Measurements from ENCODE around the gene GPD1L.

GRCh38 chr3:32126305-32127015 is 20.0 kb downstream of the GPD1L start:
- TF ChIP-seq, protein P1, sequence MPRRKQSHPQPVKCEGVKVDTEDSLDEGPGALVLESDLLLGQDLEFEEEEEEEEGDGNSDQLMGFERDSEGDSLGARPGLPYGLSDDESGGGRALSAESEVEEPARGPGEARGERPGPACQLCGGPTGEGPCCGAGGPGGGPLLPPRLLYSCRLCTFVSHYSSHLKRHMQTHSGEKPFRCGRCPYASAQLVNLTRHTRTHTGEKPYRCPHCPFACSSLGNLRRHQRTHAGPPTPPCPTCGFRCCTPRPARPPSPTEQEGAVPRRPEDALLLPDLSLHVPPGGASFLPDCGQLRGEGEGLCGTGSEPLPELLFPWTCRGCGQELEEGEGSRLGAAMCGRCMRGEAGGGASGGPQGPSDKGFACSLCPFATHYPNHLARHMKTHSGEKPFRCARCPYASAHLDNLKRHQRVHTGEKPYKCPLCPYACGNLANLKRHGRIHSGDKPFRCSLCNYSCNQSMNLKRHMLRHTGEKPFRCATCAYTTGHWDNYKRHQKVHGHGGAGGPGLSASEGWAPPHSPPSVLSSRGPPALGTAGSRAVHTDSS (tag by site-specific recombination; IDR thresholded peaks at IDR 0.05): no peak
- TF ChIP-seq YY2 (tag by site-specific recombination; IDR thresholded peaks at IDR 0.05) (no peak), SALL2 (tag by site-specific recombination; IDR thresholded peaks at IDR 0.05; ENCODE audit: borderline replicate concordance) (no peak), ZNF654 (tag by site-specific recombination; IDR thresholded peaks at IDR 0.05; ENCODE audit: low read depth) (no peak), PRDM1 (tag by site-specific recombination; IDR thresholded peaks at IDR 0.05) (no peak), TSHZ1 (tag by site-specific recombination; IDR thresholded peaks at IDR 0.05; ENCODE audit: borderline replicate concordance) (no peak), HIC1 (tag by site-specific recombination; IDR thresholded peaks at IDR 0.05) (no peak), ZNF626 (tag by site-specific recombination; IDR thresholded peaks at IDR 0.05) (no peak)
- TF ChIP-seq, protein P2, sequence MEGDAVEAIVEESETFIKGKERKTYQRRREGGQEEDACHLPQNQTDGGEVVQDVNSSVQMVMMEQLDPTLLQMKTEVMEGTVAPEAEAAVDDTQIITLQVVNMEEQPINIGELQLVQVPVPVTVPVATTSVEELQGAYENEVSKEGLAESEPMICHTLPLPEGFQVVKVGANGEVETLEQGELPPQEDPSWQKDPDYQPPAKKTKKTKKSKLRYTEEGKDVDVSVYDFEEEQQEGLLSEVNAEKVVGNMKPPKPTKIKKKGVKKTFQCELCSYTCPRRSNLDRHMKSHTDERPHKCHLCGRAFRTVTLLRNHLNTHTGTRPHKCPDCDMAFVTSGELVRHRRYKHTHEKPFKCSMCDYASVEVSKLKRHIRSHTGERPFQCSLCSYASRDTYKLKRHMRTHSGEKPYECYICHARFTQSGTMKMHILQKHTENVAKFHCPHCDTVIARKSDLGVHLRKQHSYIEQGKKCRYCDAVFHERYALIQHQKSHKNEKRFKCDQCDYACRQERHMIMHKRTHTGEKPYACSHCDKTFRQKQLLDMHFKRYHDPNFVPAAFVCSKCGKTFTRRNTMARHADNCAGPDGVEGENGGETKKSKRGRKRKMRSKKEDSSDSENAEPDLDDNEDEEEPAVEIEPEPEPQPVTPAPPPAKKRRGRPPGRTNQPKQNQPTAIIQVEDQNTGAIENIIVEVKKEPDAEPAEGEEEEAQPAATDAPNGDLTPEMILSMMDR (tag by site-specific recombination; IDR thresholded peaks at IDR 0.05): no peak
